Measurements from ENCODE around the gene RNGTT.

Gene RNGTT

DNA sequence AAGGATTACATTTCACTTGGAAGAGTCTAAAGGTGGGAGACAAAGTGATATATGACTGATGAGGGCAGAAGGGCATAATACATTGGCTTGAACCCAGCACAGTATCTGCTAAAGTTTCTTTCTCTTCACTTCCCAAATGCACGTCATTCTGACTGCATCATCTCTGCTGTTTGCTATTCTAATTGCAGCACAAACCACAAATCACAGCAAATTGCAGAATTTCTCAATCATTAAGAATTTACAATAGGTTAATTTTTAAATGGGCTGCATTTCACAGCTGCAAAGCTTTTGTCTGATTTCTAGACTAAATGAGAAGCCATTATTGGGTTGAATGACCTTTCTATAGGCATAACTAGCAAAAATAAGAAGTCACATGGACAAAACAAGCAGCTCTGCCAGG lies 337.0 kb downstream of the RNGTT start:
- H3K27ac ChIP-seq = no peak overlapping the region
- DNase-seq (ENCODE audit: low read depth, low spot score) = no peak

DNA sequence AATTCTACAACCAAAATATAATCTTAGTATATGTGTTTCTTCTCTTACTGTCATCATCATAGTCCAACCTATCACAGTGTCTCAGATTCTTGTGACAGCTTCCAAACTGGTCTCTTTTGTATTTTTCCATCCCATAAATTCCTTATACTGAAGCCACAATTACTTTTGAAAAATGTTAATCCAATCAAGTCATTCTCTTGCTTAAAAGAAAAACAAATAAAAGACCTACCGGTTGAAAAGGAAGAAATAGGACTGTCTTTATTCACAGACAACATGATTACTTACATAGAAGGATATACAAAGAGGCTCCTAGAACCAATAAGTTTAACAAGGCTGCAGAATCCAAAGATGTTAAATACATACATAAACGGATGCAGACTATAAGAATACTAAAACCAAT lies 339.9 kb downstream of the RNGTT start:
- DNase-seq (ENCODE audit: low read depth, low spot score) = no peak
- H3K27ac ChIP-seq = no peak overlapping the region

DNA sequence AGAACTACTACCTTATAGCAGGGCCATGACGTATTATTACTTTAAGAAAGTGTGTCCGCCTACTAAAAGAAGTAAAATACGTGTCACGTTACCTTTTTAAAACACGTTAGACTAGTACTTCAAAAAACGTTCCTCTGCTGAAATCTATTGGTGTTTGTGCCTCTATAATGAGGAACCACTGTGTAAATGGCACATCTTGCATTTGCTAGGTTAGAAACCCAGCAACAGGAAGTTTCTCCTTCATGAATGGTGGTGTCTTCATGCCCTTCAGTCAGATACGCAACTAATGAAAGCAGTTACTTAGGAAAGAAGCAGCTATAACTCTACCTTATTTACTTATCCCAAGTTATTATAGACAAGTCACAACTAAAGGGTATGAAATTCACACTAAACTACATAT lies 343.5 kb downstream of the RNGTT start:
- H3K27ac ChIP-seq = no peak overlapping the region
- DNase-seq (ENCODE audit: low read depth, low spot score) = no peak

DNA sequence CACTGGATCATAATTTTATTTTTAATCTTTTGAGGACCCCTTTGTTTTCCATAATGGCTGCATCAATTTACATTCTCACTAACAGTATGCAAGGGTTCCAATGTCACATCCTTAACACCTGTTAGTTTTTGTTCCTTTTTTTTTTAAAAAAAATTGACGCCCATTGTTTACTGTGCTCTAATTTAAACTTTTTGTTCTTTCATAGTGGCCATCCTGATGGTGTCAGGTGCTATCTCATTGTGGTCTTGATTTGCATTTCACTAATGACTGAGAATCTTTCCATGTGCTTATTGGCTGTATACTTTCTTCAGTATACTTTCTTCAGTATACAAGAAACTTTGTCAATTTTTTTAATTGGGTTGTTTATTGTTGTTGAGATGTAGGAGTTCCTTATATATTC lies 347.0 kb downstream of the RNGTT start:
- no peak overlapping the region for H3K27ac ChIP-seq
- no peak for DNase-seq (ENCODE audit: low read depth, low spot score)

DNA sequence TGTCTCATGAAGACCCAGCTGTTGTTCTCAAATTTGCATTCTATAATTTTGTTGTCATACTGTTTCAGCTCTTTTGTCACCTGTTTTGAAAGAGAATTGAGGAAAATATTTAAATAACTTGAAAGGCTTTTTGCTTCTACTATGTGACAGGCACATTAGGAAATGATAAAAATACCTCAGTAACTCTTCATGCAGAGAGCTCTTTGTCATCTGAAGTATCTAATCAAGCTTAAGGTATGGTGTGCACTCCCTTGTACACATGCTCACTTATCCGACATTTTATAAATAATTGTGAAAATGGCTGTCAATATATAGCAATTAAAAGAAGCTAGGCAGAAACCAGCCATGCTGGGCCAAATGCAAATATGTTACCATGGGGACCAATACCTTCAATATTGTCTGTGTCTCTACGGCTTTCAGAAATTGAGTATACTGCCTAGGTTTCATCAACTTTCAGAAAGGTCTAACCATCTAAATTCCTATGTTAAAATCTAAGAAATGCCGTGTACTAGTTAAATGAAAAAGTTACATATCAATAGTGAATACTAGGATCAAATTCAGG lies 349.0 kb downstream of the RNGTT start:
- DNase-seq (ENCODE audit: low read depth, low spot score) = no peak

DNA sequence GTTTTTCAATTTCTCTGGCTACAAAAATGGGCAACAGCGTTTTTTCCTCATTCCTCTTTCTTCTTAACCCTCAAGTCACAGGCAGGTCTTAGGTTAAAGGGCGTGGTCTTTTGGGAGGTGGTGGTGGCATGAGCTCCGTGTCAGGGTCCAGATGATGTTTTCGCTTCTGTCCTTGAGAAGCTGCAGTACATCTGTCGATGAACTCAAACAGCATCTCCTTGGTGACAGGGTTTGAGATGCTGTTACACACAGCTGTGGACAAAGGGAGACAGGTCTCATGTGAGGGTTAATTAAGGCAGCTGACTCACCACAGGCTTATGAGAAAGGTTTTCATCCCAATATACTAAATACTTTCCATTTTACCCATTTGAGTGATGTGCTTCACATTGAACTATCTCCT lies 350.8 kb downstream of the RNGTT start:
- no peak for DNase-seq (ENCODE audit: low read depth, low spot score)
- H3K27ac ChIP-seq = no peak overlapping the region

More for the DNA sequence above, 349.0 kb downstream of the RNGTT start:
- H3K27ac ChIP-seq = no peak overlapping the region

DNA sequence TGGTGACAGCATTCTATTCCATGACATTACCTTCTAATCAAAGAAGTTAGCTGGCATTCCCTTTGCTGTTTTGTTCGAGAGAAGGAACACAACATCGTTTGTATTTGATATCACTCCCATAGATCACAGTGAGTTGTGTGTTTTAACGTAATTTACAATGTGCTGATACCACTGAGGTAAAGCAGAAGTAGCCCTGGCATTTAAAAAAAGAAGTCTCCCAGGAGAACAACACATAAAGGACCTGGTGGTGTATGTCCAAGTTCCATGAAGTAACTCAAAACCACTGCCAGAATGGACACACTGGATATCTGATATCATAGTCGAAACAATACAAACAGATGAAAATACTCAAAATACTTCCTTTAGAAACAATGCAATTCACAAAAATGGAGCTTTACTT lies 351.7 kb downstream of the RNGTT start:
- DNase-seq (ENCODE audit: low read depth, low spot score) = no peak
- H3K27ac ChIP-seq = no peak overlapping the region

DNA sequence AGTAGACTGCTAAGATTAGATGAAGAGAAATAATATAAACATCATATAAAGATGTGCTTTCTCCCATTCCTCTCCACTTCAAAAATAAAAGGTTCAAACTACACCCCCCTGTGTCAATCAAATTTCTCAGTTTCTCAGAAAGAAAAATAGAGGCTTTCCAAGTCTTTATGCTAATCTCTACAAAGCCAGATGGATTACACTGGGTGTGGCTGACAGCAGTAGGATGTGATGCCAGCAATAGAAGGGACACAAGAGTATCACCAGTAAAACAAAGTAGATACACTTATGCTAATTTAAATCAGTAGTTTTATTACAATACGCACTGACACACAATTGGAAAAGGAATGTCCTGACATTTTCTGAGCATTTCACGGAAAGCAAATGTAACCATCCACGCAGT lies 353.4 kb downstream of the RNGTT start:
- DNase-seq (ENCODE audit: low read depth, low spot score) = no peak
- H3K27ac ChIP-seq = no peak overlapping the region

DNA sequence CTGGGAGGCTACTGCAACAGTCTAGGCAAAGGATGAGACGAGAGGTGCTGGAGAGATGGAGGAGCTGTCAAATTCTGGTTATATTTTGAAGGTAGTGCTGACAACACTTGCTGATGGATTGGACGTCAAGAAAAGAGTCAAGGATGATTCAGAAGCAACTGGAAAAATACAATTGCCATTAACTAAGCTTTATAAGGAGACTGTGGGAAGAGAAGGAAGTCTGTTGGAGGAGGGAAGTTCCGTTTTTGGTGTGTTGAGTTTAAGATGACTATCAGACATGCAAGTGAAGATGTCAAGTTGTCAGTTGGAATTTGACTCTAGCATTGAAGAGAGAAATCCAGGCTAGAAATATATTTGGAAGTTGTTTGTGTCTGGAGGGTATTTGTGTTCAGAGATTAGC lies 358.1 kb downstream of the RNGTT start:
- no peak overlapping the region for H3K27ac ChIP-seq
- DNase-seq (ENCODE audit: low read depth, low spot score) = no peak

DNA sequence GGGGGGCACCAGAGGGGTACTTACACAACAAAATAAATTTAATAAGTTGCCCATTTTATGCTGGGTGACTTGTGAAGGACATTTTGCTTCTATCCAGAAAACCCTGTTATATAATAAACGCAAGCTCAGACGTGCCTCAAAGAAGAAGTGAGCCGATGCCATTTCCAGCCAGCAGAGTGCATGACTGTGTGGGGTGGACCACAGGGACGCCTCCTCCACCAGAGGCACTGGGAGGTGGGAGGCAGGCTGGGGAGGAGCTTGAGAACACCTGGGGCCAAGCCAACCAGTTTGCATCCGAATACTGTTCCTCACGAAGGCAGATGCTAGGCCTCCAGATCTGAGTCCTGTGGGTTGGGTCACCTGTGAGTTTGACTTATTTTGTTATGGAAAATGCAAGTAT lies 363.8 kb downstream of the RNGTT start:
- H3K27ac ChIP-seq = no peak overlapping the region
- no peak for DNase-seq (ENCODE audit: low read depth, low spot score)

DNA sequence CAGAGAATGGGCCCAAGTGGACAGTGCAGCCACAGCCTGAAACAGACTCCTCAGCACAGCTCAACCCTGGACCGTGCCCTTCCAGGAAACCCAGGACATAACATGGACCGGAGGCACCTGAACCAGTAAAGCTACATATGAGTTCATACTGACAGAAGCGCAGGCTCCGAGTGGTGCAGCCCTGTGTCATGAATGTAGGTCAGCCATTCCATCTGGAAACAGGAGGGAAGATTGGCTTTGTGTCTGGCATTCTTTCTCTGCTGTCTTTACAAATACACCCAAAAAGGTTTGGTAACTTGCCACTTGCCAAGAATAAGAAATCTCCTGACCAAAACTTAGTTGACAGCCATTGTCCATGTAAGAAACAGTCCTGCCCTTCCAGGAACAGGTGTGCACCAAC lies 366.6 kb downstream of the RNGTT start:
- DNase-seq (ENCODE audit: low read depth, low spot score) = no peak
- H3K27ac ChIP-seq = no peak overlapping the region

DNA sequence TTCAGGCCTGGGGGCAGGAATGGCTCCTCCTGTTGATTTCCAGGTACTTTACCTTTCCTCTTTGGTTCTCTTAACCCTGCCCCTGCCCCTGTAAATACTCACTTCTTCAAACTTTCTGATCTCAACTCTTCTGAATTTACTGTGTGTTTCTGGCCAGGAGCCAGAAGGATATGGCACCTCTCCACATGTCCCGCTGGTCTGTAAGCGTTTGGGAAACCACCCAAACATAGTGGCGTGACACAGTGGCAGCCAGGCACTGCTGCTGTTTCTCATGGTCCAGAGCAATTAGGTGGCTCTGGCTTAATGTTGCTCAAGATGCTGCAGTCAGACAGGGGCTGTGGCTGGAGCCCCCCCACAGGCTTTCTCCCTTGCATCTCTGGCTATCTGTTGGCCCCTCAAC lies 374.5 kb downstream of the RNGTT start:
- H3K27ac ChIP-seq = no peak overlapping the region
- no peak for DNase-seq (ENCODE audit: low read depth, low spot score)

DNA sequence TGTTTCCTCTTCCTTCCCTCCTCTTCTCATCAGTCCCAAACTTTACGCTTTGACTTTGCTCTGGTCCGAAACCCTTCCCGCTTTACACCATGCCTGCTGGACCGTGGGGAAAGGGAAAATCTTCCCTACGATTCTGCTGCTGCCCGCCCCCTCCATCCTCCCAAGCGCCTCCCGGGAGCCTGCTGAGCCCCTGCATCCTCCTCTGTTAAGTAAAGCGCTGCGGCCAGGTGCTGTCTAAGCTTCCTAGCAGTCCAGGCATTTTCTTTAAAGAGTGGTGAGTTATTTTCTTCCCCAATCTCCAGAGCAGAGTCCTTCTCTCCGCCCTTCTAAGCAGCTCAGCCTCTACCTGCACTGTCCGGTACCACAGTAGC lies 376.3 kb downstream of the RNGTT start:
- no peak overlapping the region for H3K27ac ChIP-seq
- no peak for DNase-seq (ENCODE audit: low read depth, low spot score)

DNA sequence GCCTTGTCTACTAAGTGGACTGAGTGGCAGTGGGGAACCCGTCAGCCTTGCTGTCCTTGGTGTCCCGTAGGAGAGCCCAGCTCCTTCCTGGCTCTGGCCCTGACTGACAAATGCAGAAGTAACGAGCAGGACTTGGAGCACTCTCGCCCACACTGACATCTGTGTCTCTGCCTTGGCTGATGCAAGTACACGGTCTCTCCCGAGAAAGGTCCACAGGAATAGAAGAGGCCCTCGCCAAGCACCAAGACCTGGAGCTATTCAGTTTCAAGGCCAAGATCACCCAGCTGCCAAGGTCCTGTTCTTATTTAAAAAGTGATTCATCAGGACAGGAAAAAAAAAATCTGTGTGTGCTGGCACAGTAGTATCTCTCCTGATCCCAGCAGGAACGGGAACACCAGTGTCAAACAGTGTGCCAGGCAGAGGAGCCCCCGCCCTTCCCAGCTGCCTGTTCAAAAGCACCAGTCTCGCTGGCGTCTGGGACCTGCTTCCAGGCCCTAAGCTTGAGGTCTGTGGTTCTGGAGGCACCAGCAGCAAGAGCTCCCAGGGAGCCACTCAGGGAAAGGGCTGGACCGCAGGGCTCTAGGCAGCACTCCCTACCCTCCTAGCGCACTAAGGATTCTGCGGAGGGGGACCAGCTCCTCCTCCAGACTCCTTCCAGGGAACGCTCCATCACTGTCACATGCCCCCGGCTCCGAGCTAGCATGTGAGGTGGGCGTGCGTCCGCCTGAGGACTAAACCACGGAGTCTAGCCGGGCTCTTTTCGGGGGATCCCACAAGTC lies 376.9 kb downstream of the RNGTT start:
- DNase-seq (ENCODE audit: low read depth, low spot score) = no peak
- H3K27ac ChIP-seq = no peak overlapping the region

DNA sequence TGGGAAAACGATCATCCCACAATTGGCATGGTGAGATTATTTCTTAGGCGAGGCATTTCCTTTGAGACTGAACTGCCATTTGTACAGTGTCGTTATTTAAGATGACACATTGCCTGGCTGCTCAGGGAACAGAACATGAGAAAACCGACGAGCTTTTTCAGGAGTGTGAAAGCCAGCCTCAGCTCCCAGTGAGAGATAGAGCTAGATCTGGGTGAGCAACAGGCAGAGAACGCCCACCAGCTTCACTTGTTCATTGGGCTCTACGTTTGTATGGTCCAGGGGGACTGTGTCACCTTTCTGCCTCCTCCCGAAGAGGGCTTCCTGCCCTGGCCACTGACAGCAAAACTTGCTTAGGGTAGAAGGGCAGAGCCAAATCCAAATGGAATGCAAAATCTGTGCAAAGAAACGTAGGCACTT lies 378.1 kb downstream of the RNGTT start:
- DNase-seq (ENCODE audit: low read depth, low spot score) = no peak
- no peak overlapping the region for H3K27ac ChIP-seq

DNA sequence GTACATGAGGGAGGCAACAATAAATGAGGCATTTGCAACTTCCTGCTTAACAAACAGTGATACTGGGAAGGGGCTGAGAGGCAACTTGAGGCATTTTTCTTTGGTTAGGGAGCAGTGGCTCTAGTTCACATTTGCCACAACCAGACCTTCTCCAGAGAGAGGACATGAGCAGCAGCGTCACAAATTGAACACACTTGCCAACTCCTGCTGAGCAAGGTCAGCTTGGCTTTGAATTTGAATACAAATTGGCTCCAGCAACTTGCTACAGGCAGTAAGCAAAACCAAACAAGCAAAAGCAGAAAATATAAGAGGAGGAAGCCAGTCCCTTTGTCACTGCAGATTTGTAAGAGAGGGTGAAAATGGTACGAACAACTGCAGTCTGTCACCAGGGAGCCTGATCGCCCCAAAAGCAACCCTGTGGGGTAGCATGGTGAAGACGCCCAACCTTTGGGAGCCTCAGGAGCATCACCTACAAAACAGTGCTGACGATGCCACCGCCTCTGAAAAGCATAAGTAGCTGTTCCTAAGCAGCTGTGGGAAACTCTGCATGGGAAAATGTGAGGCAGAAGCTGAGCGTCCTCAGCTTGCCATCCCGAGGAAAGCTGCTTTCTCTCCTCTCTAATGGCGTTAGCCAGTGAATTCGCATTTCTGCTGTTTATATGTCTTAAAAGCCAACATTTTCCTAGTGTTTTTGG lies 378.7 kb downstream of the RNGTT start:
- DNase-seq (ENCODE audit: low read depth, low spot score) = no peak

DNA sequence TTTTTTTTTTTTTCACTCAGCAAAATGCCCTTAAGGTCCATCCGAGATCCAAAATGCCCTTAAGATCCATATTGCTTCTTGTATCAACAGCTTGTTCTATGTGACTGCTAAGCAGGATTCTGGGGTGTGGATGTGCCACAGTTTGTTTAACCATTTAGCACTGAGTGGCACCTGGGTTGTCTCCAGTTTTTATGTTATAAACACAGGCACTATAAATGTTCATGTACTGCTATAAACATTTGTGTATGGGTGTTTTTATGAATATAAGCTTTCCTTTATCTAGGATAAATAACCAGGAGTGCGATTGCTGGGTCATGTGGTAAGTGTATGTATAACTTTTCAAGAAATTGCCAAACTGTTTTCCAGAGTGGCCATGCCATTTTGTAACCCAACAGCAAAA lies 386.0 kb downstream of the RNGTT start:
- DNase-seq (ENCODE audit: low read depth, low spot score) = no peak

More for the DNA sequence above, 378.7 kb downstream of the RNGTT start:
- H3K27ac ChIP-seq = no peak overlapping the region

DNA sequence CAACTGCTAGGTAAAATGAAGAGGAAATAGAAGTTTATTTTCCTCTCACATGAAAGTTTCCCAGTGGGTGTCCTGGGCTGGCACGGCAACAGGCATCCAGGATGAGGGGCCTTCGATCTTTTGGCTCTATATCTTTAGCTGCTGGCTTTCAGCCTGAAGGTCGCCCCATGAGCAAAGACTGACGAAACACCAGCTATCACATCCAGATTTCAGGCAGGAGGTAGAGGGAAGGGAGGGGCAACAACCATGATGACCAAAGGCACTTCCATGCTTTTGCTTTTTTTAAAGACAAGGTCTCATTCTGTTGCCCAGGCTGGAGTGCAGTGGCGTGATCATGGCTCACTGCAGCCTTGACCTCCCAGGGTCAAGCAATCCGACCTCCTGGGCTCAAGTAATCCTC lies 387.9 kb downstream of the RNGTT start:
- no peak overlapping the region for H3K27ac ChIP-seq
- DNase-seq (ENCODE audit: low read depth, low spot score) = no peak

More for the DNA sequence above, 386.0 kb downstream of the RNGTT start:
- no peak overlapping the region for H3K27ac ChIP-seq

DNA sequence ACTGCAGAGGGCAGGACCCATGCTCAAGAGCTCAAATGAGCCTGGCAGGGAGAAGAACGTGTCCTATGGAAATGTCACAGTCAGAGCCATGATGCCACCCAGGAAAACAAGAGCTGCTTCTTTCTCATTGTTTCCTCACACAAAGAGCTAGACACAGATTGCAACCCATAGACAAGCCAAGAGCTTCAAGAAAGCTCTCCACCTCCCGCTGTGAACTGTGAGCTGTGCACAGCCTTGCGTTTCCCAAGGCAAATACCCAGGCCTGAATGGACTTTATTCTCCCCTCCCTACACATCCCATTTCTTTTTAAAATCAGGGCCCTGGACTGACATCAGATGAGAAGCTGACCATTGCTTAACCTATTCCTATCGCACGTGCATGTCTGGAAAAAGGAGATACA lies 388.8 kb downstream of the RNGTT start:
- no peak overlapping the region for H3K27ac ChIP-seq
- DNase-seq (ENCODE audit: low read depth, low spot score) = no peak

DNA sequence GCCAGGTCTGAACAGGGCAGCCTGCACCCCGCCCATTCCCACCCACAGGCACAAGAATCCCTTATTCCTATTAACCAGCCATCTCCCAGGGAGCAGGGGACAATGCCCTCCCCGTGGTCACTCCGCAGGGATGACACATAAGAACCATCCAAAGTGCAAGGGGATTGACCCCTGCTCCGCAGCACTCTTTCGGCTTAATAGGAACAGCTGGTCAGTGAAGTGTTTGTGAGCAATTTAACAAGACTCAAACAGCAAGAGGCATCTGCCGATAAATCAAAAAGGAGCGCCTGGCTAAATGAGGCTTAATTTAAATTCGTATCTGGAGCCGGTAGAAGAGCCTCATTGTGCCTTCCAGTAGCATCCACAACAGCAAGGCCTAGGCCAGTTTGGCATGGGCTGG lies 389.4 kb downstream of the RNGTT start:
- DNase-seq (ENCODE audit: low read depth, low spot score) = no peak
- H3K27ac ChIP-seq = no peak overlapping the region

DNA sequence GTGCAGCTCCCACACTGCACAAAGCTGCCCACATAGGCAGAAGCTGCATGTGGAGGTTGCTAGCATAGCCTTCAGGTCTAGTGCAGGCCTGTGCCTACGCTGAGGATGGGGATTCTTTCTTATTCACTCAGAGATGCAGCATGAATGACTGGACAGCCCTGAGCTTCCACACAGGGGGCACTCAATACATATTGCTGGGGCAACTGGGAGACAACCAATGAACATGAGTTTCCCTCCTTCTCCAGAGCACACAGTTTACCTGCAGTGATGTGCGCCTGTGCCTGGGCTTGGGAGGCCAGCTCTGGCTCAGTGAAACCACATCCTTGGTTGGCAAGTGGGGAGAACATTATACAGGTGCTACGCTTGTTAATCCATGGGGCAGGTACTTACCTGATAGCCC lies 389.9 kb downstream of the RNGTT start:
- no peak overlapping the region for H3K27ac ChIP-seq
- no peak for DNase-seq (ENCODE audit: low read depth, low spot score)

Data from epithelial cell of prostate (primary cell).